Measurements from ENCODE around the gene SLC26A2. TPM values are rescaled to one million over a fixed set of nuclear protein-coding genes. Genes with fewer than 3 reads are reported as not detected.

SLC26A2 gene
- total RNA-seq, 1 experiment from 2014 or later, result 111 TPM

- Histone ChIP-seq H3K9me3 (ENCODE audit: control insufficient read depth, insufficient read depth, low read depth, low read length) (peaks cover 9% of the 10 kb centered on the region), H3K4me3 (ENCODE audit: low read depth in 2 of 2, low read length in 2 of 2) (no peak overlapping the region), H3K4me1 (ENCODE audit: control insufficient read depth, insufficient read depth, low read length) (no peaks in the 10 kb centered on the region), H3K27me3 (ENCODE audit: control insufficient read depth, insufficient read depth, low read length) (no peaks in the 10 kb centered on the region), H3K36me3 (ENCODE audit: control insufficient read depth, insufficient read depth, low read length) (peaks cover 56% of the 10 kb centered on the region), H3K27ac (ENCODE audit: low read length) (no peak overlapping the region)
- in situ Hi-C loops (cut with HindIII; ENCODE audit: low pct_unique_long_range_greater_than_20kb, low sequenced_read_pairs), result no loop called here
- TF ChIP-seq POLR2AphosphoS5 (IDR thresholded peaks at IDR 0.05; ENCODE audit: low read depth, low read length) (no peak), CTCF (IDR thresholded peaks at IDR 0.05) (no peak), REST (IDR thresholded peaks at IDR 0.05; ENCODE audit: insufficient read depth in 1 of 2, low read depth in 2 of 2, low read length in 1 of 2) (no peak), SIN3A (IDR thresholded peaks at IDR 0.05; ENCODE audit: borderline replicate concordance, insufficient read depth, low read depth, low read length) (no peak), TCF7L2 (IDR thresholded peaks at IDR 0.05; ENCODE audit: low read depth, low read length) (no peak)
- POLR2A ChIA-PET, result no interaction called here
- DNase-seq (ENCODE audit: low read depth, low spot score), result no peak
- intact Hi-C loops (cut with micrococcal nuclease; ENCODE audit: unreplicated experiment), result no loop called here
- BruUV-seq (replicated peaks), result no TSS peak
- ATAC-seq, result peak; percentile 54
- CTCF ChIA-PET, result interaction anchor here (0.5 kb wide), 1 partner anchor 95 kb away, joined by 3 read pairs; no protein-coding TSS in a partner anchor
Measured at GRCh38 chr5:150009671-150010387, 49.3 kb downstream of the SLC26A2 start.

GRCh38 chr5:150013931-150014330 lies 53.4 kb downstream of the SLC26A2 start:
- H3K27me3 ChIP-seq (ENCODE audit: control insufficient read depth, insufficient read depth, low read length), result no peaks in the 10 kb centered on the region
- ATAC-seq, result no peak
- in situ Hi-C loops (cut with HindIII; ENCODE audit: low pct_unique_long_range_greater_than_20kb, low sequenced_read_pairs) (no loop called here), intact Hi-C loops (cut with micrococcal nuclease; ENCODE audit: unreplicated experiment) (no loop called here)
- peaks cover 61% of the 10 kb centered on the region for H3K36me3 ChIP-seq (ENCODE audit: control insufficient read depth, insufficient read depth, low read length)
- no TSS peak for BruUV-seq (replicated peaks)
- H3K4me3 ChIP-seq (ENCODE audit: low read depth in 2 of 2, low read length in 2 of 2), result no peak overlapping the region
- DNase-seq (ENCODE audit: low read depth, low spot score), result no peak
- ChIA-PET CTCF (no interaction called here), POLR2A (no interaction called here)
- H3K4me1 ChIP-seq (ENCODE audit: control insufficient read depth, insufficient read depth, low read length), result no peaks in the 10 kb centered on the region; the same call in 1 of the 2 replicates
- H3K9me3 ChIP-seq (ENCODE audit: control insufficient read depth, insufficient read depth, low read depth, low read length), result peaks cover 20% of the 10 kb centered on the region
- TF ChIP-seq POLR2AphosphoS5 (IDR thresholded peaks at IDR 0.05; ENCODE audit: low read depth, low read length) (no peak), REST (IDR thresholded peaks at IDR 0.05; ENCODE audit: insufficient read depth in 1 of 2, low read depth in 2 of 2, low read length in 1 of 2) (no peak), SIN3A (IDR thresholded peaks at IDR 0.05; ENCODE audit: borderline replicate concordance, insufficient read depth, low read depth, low read length) (no peak), TCF7L2 (IDR thresholded peaks at IDR 0.05; ENCODE audit: low read depth, low read length) (no peak), CTCF (IDR thresholded peaks at IDR 0.05) (no peak)
- no peak overlapping the region for H3K27ac ChIP-seq (ENCODE audit: low read length)

Data from Panc1 (cell line).